ENCODE data around the gene C5orf63. TPM values are rescaled to one million over a fixed set of nuclear protein-coding genes. Genes with fewer than 3 reads are reported as not detected.
"Not testable (repeated sequence)": the region's sequence is repeated elsewhere in the genome, so short reads cannot be mapped to it uniquely, and the experiment has no call there.

C5orf63 gene
- total and polyA plus RNA-seq, 2 donors: 6.1 to 6.9 TPM

GRCh38 chr5:127016722-127017121 lies 56.6 kb downstream of the C5orf63 start:
- H3K4me1 ChIP-seq (ENCODE audit: control insufficient read depth in 2 of 2, insufficient read depth in 2 of 2, low read length in 2 of 2): not testable (repeated sequence)

DNA sequence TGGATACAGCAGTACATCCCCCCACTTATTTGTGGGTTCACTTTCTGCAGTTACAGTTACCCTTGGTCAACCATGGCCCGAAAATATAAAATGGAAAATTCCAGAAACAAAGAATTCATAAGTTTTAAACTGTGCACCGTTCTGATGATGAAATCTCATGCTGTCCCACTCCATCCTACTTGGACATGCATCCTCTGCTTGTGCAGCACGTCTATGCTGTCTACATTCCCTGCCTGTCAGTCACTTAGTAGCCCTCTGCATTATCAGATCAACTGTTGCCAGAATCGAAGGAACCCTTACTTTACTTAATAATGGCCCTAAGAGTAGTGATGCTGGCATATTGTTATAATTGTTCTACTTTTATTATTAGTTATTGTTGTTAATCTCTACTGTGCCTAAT lies 57.6 kb downstream of the C5orf63 start:
- WGBS: 97% methylated on average over 4 of the region's 4 CpGs
- no peak overlapping the region for H3K27ac ChIP-seq (ENCODE audit: low read depth in 1 of 2, low read length in 1 of 2)
- H3K4me1 ChIP-seq (ENCODE audit: control insufficient read depth in 2 of 2, insufficient read depth in 2 of 2, low read length in 2 of 2): peaks cover 0 to 4% of the 10 kb centered on the region in 2 donors
- no peak overlapping the region for H3K4me3 ChIP-seq (ENCODE audit: low read length in 2 of 2)
- H3K27me3 ChIP-seq (ENCODE audit: control insufficient read depth in 2 of 2, insufficient read depth in 1 of 2, low read length in 1 of 2): no peaks in the 10 kb centered on the region
- DNase-seq (ENCODE audit: low read depth in 6 of 9, low spot score in 9 of 9): no peak
- no peaks in the 10 kb centered on the region for H3K9me3 ChIP-seq (ENCODE audit: control insufficient read depth in 2 of 2, insufficient read depth in 1 of 2, low read length in 1 of 2)
- H3K36me3 ChIP-seq (ENCODE audit: control insufficient read depth in 2 of 2, insufficient read depth in 2 of 2, low read length in 1 of 2): no peaks in the 10 kb centered on the region

More at GRCh38 chr5:127016722-127017121, 56.6 kb downstream of the C5orf63 start:
- not testable (repeated sequence) for H3K27ac ChIP-seq (ENCODE audit: low read depth in 1 of 2, low read length in 1 of 2); H3K36me3 ChIP-seq (ENCODE audit: control insufficient read depth in 2 of 2, insufficient read depth in 2 of 2, low read length in 1 of 2); DNase-seq (ENCODE audit: low read depth in 6 of 9, low spot score in 9 of 9); H3K27me3 ChIP-seq (ENCODE audit: control insufficient read depth in 2 of 2, insufficient read depth in 1 of 2, low read length in 1 of 2); H3K9me3 ChIP-seq (ENCODE audit: control insufficient read depth in 2 of 2, insufficient read depth in 1 of 2, low read length in 1 of 2); H3K4me3 ChIP-seq (ENCODE audit: low read length in 2 of 2)
- 98% methylated on average over 4 of the region's 4 CpGs for WGBS

DNA sequence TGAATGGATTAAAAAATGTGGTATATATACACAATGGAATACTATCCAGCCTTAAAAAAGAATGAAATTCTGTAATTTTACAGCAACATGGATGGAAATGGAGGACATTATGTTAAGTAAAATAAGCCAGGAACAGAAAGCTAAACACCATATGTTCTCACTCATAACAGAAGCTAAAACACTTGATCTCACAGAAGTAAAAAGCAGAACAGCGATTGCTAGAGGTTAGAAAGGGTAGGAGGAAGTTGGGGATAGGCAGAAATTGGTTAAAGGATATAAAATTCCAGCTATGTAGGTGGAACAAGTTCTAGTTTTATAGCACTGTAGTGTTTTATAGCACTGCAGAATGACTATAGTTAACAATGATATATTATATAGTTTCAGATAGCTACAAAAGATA lies 58.7 kb downstream of the C5orf63 start:
- Histone ChIP-seq H3K4me1 (ENCODE audit: control insufficient read depth in 2 of 2, insufficient read depth in 2 of 2, low read length in 2 of 2) (peaks cover 0 to 4% of the 10 kb centered on the region in 2 donors), H3K4me3 (ENCODE audit: low read length in 2 of 2) (no peak overlapping the region), H3K27ac (ENCODE audit: low read depth in 1 of 2, low read length in 1 of 2) (no peak overlapping the region), H3K36me3 (ENCODE audit: control insufficient read depth in 2 of 2, insufficient read depth in 2 of 2, low read length in 1 of 2) (no peaks in the 10 kb centered on the region), H3K9me3 (ENCODE audit: control insufficient read depth in 2 of 2, insufficient read depth in 1 of 2, low read length in 1 of 2) (no peaks in the 10 kb centered on the region), H3K27me3 (ENCODE audit: control insufficient read depth in 2 of 2, insufficient read depth in 1 of 2, low read length in 1 of 2) (no peaks in the 10 kb centered on the region)
- 39% methylated on average over 1 of the region's 1 CpG for WGBS
- DNase-seq (ENCODE audit: low read depth in 6 of 9, low spot score in 9 of 9): no peak

DNA sequence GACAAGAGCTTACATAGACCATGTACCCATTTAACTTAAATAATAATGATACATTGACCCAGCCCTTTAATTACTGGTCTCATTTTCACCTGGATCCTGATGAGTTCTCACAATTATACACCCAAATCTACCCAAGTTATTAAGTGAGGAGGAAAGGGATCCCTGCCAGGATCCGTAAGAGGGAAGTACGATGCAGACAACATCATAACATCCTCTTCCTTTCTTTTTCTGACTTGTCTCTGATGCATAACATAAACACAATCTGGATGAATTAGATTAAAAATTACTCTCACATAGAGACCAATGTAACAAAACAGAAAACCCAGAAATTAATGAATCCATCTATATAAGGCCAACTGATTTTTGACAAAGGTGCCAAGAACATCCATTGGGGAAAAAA lies 59.9 kb downstream of the C5orf63 start:
- WGBS: 92% methylated on average over 2 of the region's 2 CpGs
- Histone ChIP-seq H3K9me3 (ENCODE audit: control insufficient read depth in 2 of 2, insufficient read depth in 1 of 2, low read length in 1 of 2) (no peaks in the 10 kb centered on the region), H3K27me3 (ENCODE audit: control insufficient read depth in 2 of 2, insufficient read depth in 1 of 2, low read length in 1 of 2) (no peaks in the 10 kb centered on the region), H3K4me3 (ENCODE audit: low read length in 2 of 2) (no peak overlapping the region), H3K36me3 (ENCODE audit: control insufficient read depth in 2 of 2, insufficient read depth in 2 of 2, low read length in 1 of 2) (no peaks in the 10 kb centered on the region), H3K27ac (ENCODE audit: low read depth in 1 of 2, low read length in 1 of 2) (no peak overlapping the region), H3K4me1 (ENCODE audit: control insufficient read depth in 2 of 2, insufficient read depth in 2 of 2, low read length in 2 of 2) (peaks cover 0 to 4% of the 10 kb centered on the region in 2 donors)
- DNase-seq (ENCODE audit: low read depth in 6 of 9, low spot score in 9 of 9): no peak

DNA sequence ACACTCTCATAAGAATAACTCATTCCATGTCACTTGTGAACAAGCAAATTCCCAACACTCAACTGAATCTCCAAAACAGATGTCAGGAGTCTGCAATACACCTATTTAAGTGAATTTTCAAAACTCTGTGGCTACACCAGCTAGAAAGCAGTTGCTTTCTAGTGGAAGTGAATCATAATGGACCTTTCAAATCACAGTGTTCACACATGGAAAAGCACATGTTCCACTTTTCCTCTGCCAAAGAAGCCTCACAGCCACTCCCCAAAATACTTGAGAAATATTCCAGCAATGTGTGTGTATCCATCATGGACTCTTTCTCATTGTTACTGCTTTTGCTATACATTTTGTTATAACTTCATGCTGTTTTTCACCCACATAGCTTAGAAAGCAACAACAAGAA lies 60.4 kb downstream of the C5orf63 start:
- Histone ChIP-seq H3K27me3 (ENCODE audit: control insufficient read depth in 2 of 2, insufficient read depth in 1 of 2, low read length in 1 of 2) (no peaks in the 10 kb centered on the region), H3K4me1 (ENCODE audit: control insufficient read depth in 2 of 2, insufficient read depth in 2 of 2, low read length in 2 of 2) (peaks cover 0 to 4% of the 10 kb centered on the region in 2 donors), H3K27ac (ENCODE audit: low read depth in 1 of 2, low read length in 1 of 2) (no peak overlapping the region), H3K9me3 (ENCODE audit: control insufficient read depth in 2 of 2, insufficient read depth in 1 of 2, low read length in 1 of 2) (no peaks in the 10 kb centered on the region), H3K36me3 (ENCODE audit: control insufficient read depth in 2 of 2, insufficient read depth in 2 of 2, low read length in 1 of 2) (no peaks in the 10 kb centered on the region), H3K4me3 (ENCODE audit: low read length in 2 of 2) (no peak overlapping the region)
- no peak for DNase-seq (ENCODE audit: low read depth in 6 of 9, low spot score in 9 of 9)

DNA sequence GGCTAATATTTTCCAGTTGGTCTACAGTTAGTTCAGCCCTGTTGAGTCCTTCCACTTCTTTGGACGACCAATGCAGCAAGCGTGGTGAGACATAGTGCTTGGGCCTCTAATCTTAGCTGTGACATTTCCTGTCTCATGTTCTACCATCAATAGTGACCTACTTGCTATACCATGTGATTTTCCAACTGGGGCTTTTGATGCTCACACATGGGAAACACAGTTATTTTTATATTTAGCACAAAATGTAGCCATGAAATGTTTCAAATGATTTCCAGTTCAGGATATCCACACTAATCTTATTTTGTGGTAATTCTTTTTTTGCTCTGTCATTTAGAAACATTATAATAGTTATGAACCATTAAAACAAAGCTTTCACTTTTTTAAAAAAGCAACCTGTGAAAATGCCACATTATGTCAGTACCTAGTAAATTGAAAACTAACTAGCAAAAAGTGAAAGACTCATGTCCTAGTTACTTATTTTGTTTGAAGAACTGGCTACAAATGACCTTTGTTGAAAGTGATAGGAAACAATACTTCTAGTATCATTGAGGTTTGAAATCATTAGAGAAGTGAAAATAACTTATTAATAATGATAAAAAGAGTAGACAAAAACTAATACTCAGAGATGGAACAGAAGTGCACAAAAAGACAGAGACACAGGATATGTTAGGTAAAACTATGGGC lies 61.2 kb downstream of the C5orf63 start:
- H3K27ac ChIP-seq (ENCODE audit: low read depth in 1 of 2, low read length in 1 of 2): peak overlapping the region in 1 of 2 donors; percentile 12
- peak in 4 of 9 donors; percentile 33 to 70 (median 42) for DNase-seq (ENCODE audit: low read depth in 6 of 9, low spot score in 9 of 9)
- H3K9me3 ChIP-seq (ENCODE audit: control insufficient read depth in 2 of 2, insufficient read depth in 1 of 2, low read length in 1 of 2): no peaks in the 10 kb centered on the region
- peaks cover 0 to 4% of the 10 kb centered on the region in 2 donors for H3K4me1 ChIP-seq (ENCODE audit: control insufficient read depth in 2 of 2, insufficient read depth in 2 of 2, low read length in 2 of 2)
- WGBS: 56% methylated on average over 2 of the region's 2 CpGs
- H3K36me3 ChIP-seq (ENCODE audit: control insufficient read depth in 2 of 2, insufficient read depth in 2 of 2, low read length in 1 of 2): no peaks in the 10 kb centered on the region
- no peaks in the 10 kb centered on the region for H3K27me3 ChIP-seq (ENCODE audit: control insufficient read depth in 2 of 2, insufficient read depth in 1 of 2, low read length in 1 of 2)
- H3K4me3 ChIP-seq (ENCODE audit: low read length in 2 of 2): no peak overlapping the region

- Histone ChIP-seq H3K36me3 (ENCODE audit: control insufficient read depth in 2 of 2, insufficient read depth in 2 of 2, low read length in 1 of 2) (no peaks in the 10 kb centered on the region), H3K4me1 (ENCODE audit: control insufficient read depth in 2 of 2, insufficient read depth in 2 of 2, low read length in 2 of 2) (peaks cover 0 to 4% of the 10 kb centered on the region in 2 donors), H3K9me3 (ENCODE audit: control insufficient read depth in 2 of 2, insufficient read depth in 1 of 2, low read length in 1 of 2) (no peaks in the 10 kb centered on the region), H3K4me3 (ENCODE audit: low read length in 2 of 2) (no peak overlapping the region), H3K27ac (ENCODE audit: low read depth in 1 of 2, low read length in 1 of 2) (no peak overlapping the region), H3K27me3 (ENCODE audit: control insufficient read depth in 2 of 2, insufficient read depth in 1 of 2, low read length in 1 of 2) (no peaks in the 10 kb centered on the region)
- WGBS: 96% methylated on average over 4 of the region's 4 CpGs
- DNase-seq (ENCODE audit: low read depth in 6 of 9, low spot score in 9 of 9): no peak
Observed at GRCh38 chr5:127011153-127011552, 62.1 kb downstream of the C5orf63 start.

GRCh38 chr5:127010362-127010761 lies 62.9 kb downstream of the C5orf63 start:
- no peaks in the 10 kb centered on the region for H3K9me3 ChIP-seq (ENCODE audit: control insufficient read depth in 2 of 2, insufficient read depth in 1 of 2, low read length in 1 of 2)
- H3K4me3 ChIP-seq (ENCODE audit: low read length in 2 of 2): no peak overlapping the region
- H3K4me1 ChIP-seq (ENCODE audit: control insufficient read depth in 2 of 2, insufficient read depth in 2 of 2, low read length in 2 of 2): peaks cover 0 to 4% of the 10 kb centered on the region in 2 donors
- no peaks in the 10 kb centered on the region for H3K36me3 ChIP-seq (ENCODE audit: control insufficient read depth in 2 of 2, insufficient read depth in 2 of 2, low read length in 1 of 2)
- no peak overlapping the region for H3K27ac ChIP-seq (ENCODE audit: low read depth in 1 of 2, low read length in 1 of 2)
- H3K27me3 ChIP-seq (ENCODE audit: control insufficient read depth in 2 of 2, insufficient read depth in 1 of 2, low read length in 1 of 2): no peaks in the 10 kb centered on the region
- WGBS: 98% methylated on average over 2 of the region's 2 CpGs
- DNase-seq (ENCODE audit: low read depth in 6 of 9, low spot score in 9 of 9): no peak

- no peak for DNase-seq (ENCODE audit: low read depth in 6 of 9, low spot score in 9 of 9)
- H3K27ac ChIP-seq (ENCODE audit: low read depth in 1 of 2, low read length in 1 of 2): no peak overlapping the region
- H3K4me1 ChIP-seq (ENCODE audit: control insufficient read depth in 2 of 2, insufficient read depth in 2 of 2, low read length in 2 of 2): peaks cover 0 to 4% of the 10 kb centered on the region in 2 donors
- WGBS: 96% methylated on average over 1 of the region's 1 CpG
- no peak overlapping the region for H3K4me3 ChIP-seq (ENCODE audit: low read length in 2 of 2)
- H3K27me3 ChIP-seq (ENCODE audit: control insufficient read depth in 2 of 2, insufficient read depth in 1 of 2, low read length in 1 of 2): no peaks in the 10 kb centered on the region
- H3K36me3 ChIP-seq (ENCODE audit: control insufficient read depth in 2 of 2, insufficient read depth in 2 of 2, low read length in 1 of 2): no peaks in the 10 kb centered on the region
- no peaks in the 10 kb centered on the region for H3K9me3 ChIP-seq (ENCODE audit: control insufficient read depth in 2 of 2, insufficient read depth in 1 of 2, low read length in 1 of 2)
Observed at GRCh38 chr5:127009784-127010183, 63.5 kb downstream of the C5orf63 start.

Measured in thymus (tissue), 11 donors.